Dedifferentiated amniotic fluid mesenchymal stem cell (primary cell): ENCODE results near the gene UBE2K.
A peak's percentile ranks its signal among the peaks of the same experiment; 100 is the strongest.
"Not testable (repeated sequence)": the region's sequence is repeated elsewhere in the genome, so short reads cannot be mapped to it uniquely, and the experiment has no call there.

Experiments
- DNase-seq: peaks from one replicate; pipeline ENCODE4 v3.0.0-alpha.2; 2016; ENCODE audit errors: extremely low spot score

Gene UBE2K

GRCh38 chr4:39689970-39690369 lies 8.0 kb upstream of the UBE2K start:
- DNase-seq: no peak

DNA sequence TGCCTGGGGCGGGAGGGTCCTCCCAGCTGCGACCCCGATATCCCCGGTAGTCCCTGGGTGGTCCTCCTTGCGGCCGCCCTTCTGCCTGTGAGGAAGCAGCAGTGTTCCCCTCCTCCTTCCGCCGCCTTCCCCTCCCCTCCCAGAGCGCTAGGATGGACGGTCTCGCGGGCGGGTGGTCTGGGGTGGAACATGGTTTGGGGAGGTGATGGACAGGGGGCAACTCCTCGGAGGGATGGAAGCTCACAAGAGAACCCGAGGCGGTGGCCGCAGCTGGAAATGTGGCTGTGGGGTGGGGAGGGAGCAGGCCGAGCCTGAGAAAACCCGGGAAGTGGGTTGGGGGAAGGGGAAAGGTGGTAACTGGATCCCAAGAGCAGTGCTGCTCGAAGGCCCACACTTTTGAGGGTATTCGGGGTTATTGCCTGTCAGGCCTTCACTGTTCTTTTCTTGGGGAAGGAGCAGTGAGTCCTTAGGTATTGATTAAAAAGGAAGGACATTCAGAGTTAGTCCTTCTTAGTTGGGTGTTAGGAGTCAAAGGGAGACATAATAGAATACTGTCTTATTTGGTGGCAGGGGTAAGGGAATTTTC lies 581 bp downstream of the UBE2K start:
- DNase-seq: no peak

- DNase-seq: no peak
These were observed 1.9 kb downstream of the UBE2K start for GRCh38 chr4:39699687-39700409.

DNA sequence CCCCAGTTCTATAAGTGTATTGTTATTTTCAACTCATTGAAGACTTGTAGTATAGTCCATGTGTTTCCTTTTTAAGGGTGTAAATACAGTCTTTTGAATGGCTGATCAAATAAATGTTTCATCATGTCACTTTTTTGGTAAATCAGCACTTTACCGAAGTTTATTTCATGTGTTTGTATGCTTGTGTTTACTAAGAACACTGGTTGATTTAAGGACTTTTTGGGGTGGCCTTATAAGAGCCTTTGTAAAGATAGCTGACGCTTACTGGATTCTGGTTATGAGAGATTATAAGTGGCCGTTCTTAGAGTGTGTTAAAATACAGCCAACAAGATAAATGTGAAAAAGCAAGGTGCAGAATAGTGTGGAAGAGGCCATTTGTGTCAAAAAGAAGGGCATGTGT lies 2.6 kb downstream of the UBE2K start:
- DNase-seq: no peak

DNA sequence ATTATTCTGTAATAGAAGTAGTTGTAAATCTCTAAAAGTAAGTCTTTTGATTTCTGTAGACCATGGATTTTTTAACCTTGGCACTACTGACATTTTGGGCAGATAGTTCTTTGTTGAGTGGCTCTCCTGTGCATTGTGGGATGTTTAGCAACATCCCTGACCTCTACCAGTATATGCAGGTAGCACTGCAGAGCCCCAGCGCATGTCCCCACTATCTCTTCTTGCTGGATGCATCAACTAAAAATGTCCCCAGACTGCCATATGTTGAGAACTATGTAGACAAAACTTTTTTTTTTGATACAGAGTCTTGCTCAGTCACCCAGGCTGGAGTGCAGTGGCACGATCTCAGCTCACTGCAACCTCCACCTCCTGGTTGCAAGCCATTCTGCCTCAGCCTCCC lies 4.8 kb downstream of the UBE2K start:
- no peak for DNase-seq

DNA sequence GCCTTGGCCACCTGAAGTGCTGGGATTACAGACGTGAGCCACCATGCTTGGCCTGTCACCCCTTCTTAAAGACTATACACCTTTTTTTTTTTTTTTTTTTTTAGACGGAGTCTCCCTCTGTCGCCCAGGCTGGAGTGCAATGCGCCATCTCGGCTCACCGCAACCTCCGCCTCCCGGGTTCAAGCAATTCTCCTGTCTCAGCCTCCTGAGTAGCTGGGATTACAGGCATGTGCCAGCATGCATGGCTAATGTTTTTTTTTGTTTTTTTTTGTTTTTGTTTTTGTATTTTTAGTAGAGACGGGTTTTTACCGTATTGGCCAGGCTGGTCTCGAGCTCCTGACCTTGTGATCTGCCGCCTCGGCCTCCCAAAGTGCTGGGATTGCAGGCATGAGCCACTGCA lies 6.9 kb downstream of the UBE2K start:
- DNase-seq: not testable (repeated sequence)

- DNase-seq: peak; percentile 52
These were observed 8.4 kb downstream of the UBE2K start for GRCh38 chr4:39706334-39706733.

GRCh38 chr4:39706741-39707511 lies 9.0 kb downstream of the UBE2K start:
- no peak for DNase-seq

DNA sequence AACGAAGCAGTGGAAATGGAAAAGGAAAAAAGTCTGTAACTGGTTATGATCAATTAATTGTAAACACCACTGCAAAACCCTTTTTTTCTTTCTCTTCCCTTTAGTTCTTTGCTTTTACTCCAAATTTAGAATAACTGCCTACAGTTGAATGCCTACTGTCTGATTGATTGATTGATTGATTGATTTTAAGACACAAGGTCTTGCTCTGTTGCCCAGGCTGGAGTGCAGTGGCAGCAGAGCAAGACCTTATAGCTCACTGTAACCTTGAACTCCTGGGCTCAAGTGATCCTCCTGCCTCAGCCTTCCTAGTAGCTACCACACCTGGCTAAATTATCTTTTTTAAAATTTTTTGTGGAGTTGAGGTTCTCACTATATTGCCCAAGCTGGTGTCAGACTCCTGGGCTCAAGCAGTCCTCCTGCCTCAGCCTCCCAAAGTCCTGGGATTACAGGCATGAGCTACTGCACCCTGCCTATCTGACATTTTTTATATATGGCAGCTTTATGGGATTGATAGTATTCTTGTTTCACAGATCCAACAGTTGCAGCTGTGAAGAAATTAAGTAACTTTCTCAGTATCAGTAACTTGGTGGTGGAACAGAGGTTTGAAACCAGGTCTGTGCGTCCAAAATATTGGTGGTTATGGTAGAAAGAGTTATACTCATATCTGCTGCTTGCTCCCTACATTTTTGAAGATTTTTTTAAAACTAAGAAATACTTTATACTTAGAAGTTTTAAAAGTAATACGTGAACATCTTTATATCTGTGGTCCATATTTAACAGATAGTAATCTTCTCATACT lies 12.4 kb downstream of the UBE2K start:
- DNase-seq: no peak

DNA sequence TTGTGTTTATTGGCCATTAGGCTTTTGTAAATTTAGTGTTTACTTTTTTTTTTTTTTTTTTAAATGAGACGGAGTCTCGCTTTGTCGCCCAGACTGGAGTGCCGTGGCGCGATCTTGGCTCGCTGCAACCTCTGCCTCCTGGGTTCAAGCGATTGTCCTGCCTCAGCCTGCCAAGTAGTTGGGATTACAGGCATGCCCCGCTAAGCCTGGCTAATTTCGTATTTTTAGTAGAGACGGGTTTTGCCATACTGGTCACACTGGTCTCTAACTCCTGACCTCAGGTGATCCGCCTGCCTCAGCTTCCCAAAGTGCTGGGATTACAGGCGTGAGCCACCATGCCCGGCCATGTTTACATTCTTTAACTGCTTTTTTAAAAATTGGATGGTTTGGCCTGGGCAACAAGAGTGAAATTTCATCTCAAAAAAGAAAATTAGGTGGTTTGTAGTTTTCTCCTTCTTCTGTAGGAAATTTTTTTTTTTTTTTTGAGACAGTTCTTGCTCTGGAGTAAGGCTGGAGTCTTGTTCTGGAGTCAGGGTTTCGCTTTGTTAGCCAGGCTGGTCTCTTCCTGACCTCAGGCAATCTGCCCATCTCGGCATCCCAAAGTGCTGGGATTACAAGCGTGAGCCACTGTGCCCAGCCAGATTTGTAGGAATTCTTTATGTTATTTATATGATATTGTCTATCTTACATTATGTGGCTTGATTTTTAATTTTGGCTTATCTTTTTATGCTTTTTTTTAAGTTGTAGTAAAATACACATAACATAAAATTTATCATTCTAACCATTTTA lies 15.1 kb downstream of the UBE2K start:
- no peak for DNase-seq

- peak; percentile 63 for DNase-seq
These were observed 15.8 kb downstream of the UBE2K start for GRCh38 chr4:39713691-39714090.

DNA sequence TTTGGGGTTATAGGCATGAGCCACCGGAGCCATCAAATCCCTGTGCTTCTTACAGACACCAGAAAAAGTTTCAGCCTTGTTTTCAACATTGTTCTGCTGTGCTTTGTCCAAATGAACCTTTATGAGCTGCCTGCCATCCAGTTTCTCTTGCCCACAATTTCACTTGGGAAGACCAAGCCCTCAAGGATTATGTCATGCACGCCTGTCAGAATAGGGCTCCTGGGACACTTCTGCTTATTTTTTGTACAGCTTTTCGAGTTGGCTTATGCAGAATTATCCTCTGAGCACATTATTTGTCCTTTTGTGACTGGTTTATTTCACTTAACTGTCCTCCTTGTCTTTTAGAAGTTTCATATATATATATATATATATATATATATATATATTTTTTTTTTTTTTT lies 16.2 kb downstream of the UBE2K start:
- DNase-seq: no peak

GRCh38 chr4:39715788-39716187 lies 17.9 kb downstream of the UBE2K start:
- DNase-seq: no peak

- no peak for DNase-seq
These were observed 18.4 kb downstream of the UBE2K start for GRCh38 chr4:39716356-39716755.

- DNase-seq: not testable (repeated sequence)
These were observed 19.8 kb downstream of the UBE2K start for GRCh38 chr4:39717743-39718142.

GRCh38 chr4:39718366-39719323 lies 20.7 kb downstream of the UBE2K start:
- DNase-seq: no peak

DNA sequence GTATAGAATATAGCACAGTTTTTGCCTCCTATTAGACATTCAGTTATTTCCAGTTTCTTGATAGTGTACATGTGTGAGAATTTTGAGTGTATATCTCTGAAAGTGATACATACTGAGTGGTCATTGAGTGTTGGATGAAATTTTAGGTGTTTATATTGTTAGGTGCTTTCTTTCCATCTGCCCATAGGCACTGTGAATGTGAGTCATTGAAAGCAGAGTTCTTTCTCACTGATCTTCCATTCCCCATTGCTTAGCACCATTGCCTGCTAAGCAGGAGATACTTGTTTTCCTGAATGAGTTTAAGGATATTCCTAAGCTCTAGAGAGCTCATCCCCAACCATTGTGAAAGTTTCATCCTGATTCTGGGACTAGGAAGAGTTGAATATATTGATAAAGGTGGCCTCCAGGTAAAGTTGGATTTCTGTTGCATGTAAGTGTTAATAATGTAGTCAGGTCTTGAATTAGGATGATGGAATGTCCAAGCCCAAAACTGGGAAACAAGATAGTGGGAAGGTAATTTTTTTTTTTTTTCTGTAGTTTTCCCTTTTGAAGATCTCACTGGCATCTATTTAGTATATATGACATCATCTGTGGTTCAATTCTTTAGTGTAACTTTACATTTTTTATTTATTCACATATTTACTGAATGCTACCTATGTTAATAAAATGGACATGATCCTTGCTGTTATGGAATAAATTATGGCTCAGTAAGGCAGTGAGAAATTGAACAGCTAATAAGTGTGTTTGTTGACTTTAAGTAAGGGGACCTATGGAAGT lies 22.1 kb downstream of the UBE2K start:
- DNase-seq: no peak

GRCh38 chr4:39721273-39721672 lies 23.3 kb downstream of the UBE2K start:
- DNase-seq: not testable (repeated sequence)

DNA sequence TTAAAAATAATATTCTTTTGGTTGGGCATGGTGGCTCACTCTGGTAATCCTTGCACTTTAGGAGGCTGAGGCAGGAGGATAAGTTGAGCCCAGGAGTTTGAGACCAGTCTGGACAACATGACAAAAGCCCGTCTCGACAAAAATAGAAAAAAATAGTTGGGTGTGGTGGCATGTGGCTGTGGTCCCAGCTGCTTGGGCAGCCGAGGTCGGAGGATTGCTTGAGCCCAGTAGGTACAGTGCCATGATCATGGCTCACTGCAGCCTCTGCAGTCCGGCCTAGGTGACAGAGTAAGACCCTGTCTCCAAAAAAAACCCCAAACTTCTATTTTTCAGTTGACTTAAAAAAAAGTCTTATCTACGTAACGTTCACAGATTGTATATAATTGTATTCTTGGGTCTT lies 23.9 kb downstream of the UBE2K start:
- no peak for DNase-seq
